ENCODE results near the gene BORCS6. TPM values are rescaled to one million over a fixed set of nuclear protein-coding genes. Genes with fewer than 3 reads are reported as not detected.

Gene BORCS6
- total RNA-seq, 1 experiment from 2014 or later: 9.3 TPM

GRCh38 chr17:8223356-8224126, 33.6 kb upstream of the BORCS6 start:
- no peak for ATAC-seq
- ChIA-PET POLR2A (interaction anchor here (1.1 kb wide), 1 partner anchor 24 kb away, joined by 7 read pairs; the partner anchor contains the start of gene CTC1), CTCF (interaction anchor here (0.9 kb wide), 1 partner anchor 105 kb away, joined by 11 read pairs; no protein-coding TSS in a partner anchor)
- BruUV-seq (replicated peaks): no TSS peak
- peaks cover 19% of the 10 kb centered on the region for H3K4me1 ChIP-seq (ENCODE audit: control insufficient read depth, insufficient read depth, low read length)
- H3K27me3 ChIP-seq (ENCODE audit: control insufficient read depth, insufficient read depth, low read length): no peaks in the 10 kb centered on the region
- TF ChIP-seq POLR2AphosphoS5 (IDR thresholded peaks at IDR 0.05; ENCODE audit: low read depth, low read length) (no peak), CTCF (IDR thresholded peaks at IDR 0.05) (no peak; the same call in 1 of the 2 replicates), TCF7L2 (IDR thresholded peaks at IDR 0.05; ENCODE audit: low read depth, low read length) (no peak), SIN3A (IDR thresholded peaks at IDR 0.05; ENCODE audit: borderline replicate concordance, insufficient read depth, low read depth, low read length) (no peak)
- TF ChIP-seq, protein P1, sequence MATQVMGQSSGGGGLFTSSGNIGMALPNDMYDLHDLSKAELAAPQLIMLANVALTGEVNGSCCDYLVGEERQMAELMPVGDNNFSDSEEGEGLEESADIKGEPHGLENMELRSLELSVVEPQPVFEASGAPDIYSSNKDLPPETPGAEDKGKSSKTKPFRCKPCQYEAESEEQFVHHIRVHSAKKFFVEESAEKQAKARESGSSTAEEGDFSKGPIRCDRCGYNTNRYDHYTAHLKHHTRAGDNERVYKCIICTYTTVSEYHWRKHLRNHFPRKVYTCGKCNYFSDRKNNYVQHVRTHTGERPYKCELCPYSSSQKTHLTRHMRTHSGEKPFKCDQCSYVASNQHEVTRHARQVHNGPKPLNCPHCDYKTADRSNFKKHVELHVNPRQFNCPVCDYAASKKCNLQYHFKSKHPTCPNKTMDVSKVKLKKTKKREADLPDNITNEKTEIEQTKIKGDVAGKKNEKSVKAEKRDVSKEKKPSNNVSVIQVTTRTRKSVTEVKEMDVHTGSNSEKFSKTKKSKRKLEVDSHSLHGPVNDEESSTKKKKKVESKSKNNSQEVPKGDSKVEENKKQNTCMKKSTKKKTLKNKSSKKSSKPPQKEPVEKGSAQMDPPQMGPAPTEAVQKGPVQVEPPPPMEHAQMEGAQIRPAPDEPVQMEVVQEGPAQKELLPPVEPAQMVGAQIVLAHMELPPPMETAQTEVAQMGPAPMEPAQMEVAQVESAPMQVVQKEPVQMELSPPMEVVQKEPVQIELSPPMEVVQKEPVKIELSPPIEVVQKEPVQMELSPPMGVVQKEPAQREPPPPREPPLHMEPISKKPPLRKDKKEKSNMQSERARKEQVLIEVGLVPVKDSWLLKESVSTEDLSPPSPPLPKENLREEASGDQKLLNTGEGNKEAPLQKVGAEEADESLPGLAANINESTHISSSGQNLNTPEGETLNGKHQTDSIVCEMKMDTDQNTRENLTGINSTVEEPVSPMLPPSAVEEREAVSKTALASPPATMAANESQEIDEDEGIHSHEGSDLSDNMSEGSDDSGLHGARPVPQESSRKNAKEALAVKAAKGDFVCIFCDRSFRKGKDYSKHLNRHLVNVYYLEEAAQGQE (IDR thresholded peaks at IDR 0.05; ENCODE audit: insufficient read depth in 1 of 2, low read depth in 2 of 2, low read length in 1 of 2): no peak
- peak overlapping the region; percentile 81 to 90 for H3K4me3 ChIP-seq (ENCODE audit: low read depth in 2 of 2, low read length in 2 of 2)
- peak overlapping the region; percentile 94 for H3K27ac ChIP-seq (ENCODE audit: low read length)
- no peaks in the 10 kb centered on the region for H3K36me3 ChIP-seq (ENCODE audit: control insufficient read depth, insufficient read depth, low read length)
- DNase-seq (ENCODE audit: low read depth, low spot score): no peak
- no peaks in the 10 kb centered on the region for H3K9me3 ChIP-seq (ENCODE audit: control insufficient read depth, insufficient read depth, low read depth, low read length)
- intact Hi-C loops (cut with micrococcal nuclease; ENCODE audit: unreplicated experiment): loop anchor here (10.0 kb wide), 1 partner anchor 99 kb away; the partner anchor contains the start of gene HES7
- in situ Hi-C loops (cut with HindIII; ENCODE audit: low pct_unique_long_range_greater_than_20kb, low sequenced_read_pairs): no loop called here

- no TSS peak for BruUV-seq (replicated peaks)
- in situ Hi-C loops (cut with HindIII; ENCODE audit: low pct_unique_long_range_greater_than_20kb, low sequenced_read_pairs): no loop called here
- Histone ChIP-seq H3K36me3 (ENCODE audit: control insufficient read depth, insufficient read depth, low read length) (no peaks in the 10 kb centered on the region), H3K4me3 (ENCODE audit: low read depth in 2 of 2, low read length in 2 of 2) (peak overlapping the region; percentile 81 to 90), H3K27ac (ENCODE audit: low read length) (peak overlapping the region; percentile 94), H3K4me1 (ENCODE audit: control insufficient read depth, insufficient read depth, low read length) (peaks cover 23% of the 10 kb centered on the region), H3K27me3 (ENCODE audit: control insufficient read depth, insufficient read depth, low read length) (no peaks in the 10 kb centered on the region), H3K9me3 (ENCODE audit: control insufficient read depth, insufficient read depth, low read depth, low read length) (no peaks in the 10 kb centered on the region)
- peak; percentile 95 for DNase-seq (ENCODE audit: low read depth, low spot score)
- peak; percentile 59 for ATAC-seq
- TF ChIP-seq TCF7L2 (IDR thresholded peaks at IDR 0.05; ENCODE audit: low read depth, low read length) (peak; percentile 71), POLR2AphosphoS5 (IDR thresholded peaks at IDR 0.05; ENCODE audit: low read depth, low read length) (peak; percentile 74), CTCF (IDR thresholded peaks at IDR 0.05) (no peak), SIN3A (IDR thresholded peaks at IDR 0.05; ENCODE audit: borderline replicate concordance, insufficient read depth, low read depth, low read length) (no peak)
- TF ChIP-seq, protein P1 (IDR thresholded peaks at IDR 0.05; ENCODE audit: insufficient read depth in 1 of 2, low read depth in 2 of 2, low read length in 1 of 2): peak in 1 of 2 experiments; percentile 52; a peak in 1 of 4 replicates
- ChIA-PET POLR2A (interaction anchor here (1.4 kb wide), 1 partner anchor 25 kb away, joined by 8 read pairs; the partner anchor contains the start of gene CTC1), CTCF (interaction anchor here (1.0 kb wide), 1 partner anchor 78 kb away, joined by 3 read pairs; no protein-coding TSS in a partner anchor)
- intact Hi-C loops (cut with micrococcal nuclease; ENCODE audit: unreplicated experiment): loop anchor here (10.0 kb wide), 1 partner anchor 98 kb away; the partner anchor contains the start of gene HES7
Observed at GRCh38 chr17:8222630-8223355, 32.8 kb upstream of the BORCS6 start.

Data from Panc1 (cell line).